ENCODE measurements around the gene ATAT1. TPM values are rescaled to one million over a fixed set of nuclear protein-coding genes. Genes with fewer than 3 reads are reported as not detected.

Gene ATAT1
- total and polyA plus RNA-seq, 9 of the 15 experiments (the other 6 are each of a cell fraction or from before 2014, with no cell fraction given) = 0.65 to 5.8 (median 1.6) TPM

DNA sequence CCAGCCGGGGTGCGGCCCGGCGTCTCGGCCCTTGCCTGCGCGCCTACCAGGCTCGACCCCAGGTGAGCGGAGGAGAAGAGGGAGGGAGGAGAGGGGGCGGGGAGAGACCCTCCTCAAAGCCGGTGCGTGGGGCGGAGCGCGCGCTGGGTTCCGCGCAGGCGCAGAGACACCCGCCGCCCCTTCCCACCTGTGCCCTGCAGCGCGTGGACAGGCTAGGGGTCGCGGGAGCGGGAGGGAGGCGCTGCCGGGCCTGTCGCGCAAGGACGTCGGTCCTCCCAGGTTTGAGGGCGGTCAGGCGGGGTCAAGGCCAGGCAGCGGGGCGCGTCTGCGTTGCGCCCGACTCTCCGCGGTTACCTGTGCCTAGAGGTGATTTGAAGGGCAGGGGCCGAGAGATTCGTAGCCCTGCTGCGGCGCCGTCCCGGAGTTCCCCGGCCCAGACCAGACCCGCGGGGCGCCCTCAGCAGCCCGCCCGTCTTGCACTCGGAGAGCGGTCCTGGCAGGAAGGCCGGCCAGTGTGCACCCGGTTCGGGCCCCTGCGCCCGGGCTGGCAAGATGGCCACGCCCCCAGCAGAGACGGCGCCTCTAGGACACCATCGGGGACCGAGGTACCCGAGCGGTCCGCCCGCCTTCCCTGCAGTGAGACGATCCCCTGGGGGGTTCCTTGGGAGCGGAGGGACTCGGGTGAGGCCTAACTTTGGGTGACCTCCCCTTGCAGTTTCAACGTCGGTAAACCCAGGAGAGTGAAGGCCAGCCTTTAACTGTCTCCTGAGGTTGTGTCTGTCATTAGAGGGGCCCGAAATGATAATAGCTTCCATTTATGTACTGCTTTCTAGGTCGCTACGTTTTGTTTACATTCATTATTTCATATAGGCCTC, 20.8 kb downstream of the ATAT1 start (continued):
- TF ChIP-seq ZBED1 (IDR thresholded peaks at IDR 0.05) (no peak), ZNF174 (CRISPR knock-in tag; IDR thresholded peaks at IDR 0.05) (no peak), EZH2 (IDR thresholded peaks at IDR 0.05; ENCODE audit: borderline replicate concordance, low read depth, low read length) (no peak), HINFP (tag; conservative IDR thresholded peaks at IDR 0.05; ENCODE audit: low read depth) (no peak), ZNF785 (CRISPR knock-in tag; IDR thresholded peaks at IDR 0.05) (no peak), LARP7 (IDR thresholded peaks at IDR 0.05) (no peak), PML (IDR thresholded peaks at IDR 0.05; ENCODE audit: low read length) (0 out of 2 replicates have a peak, but pooled peaks have one; percentile 24), HCFC1 (IDR thresholded peaks at IDR 0.05; ENCODE audit: low read depth, low read length) (peak; percentile 41; the same call in 1 of the 2 replicates), UBTF (IDR thresholded peaks at IDR 0.05; ENCODE audit: borderline replicate concordance in 1 of 2, low read depth in 2 of 2, low read length in 2 of 2) (peak; percentile 86 to 91; a peak in 2 of 4 replicates), ZNF239 (CRISPR knock-in tag; IDR thresholded peaks at IDR 0.05) (no peak), HOXB6 (CRISPR knock-in tag; IDR thresholded peaks at IDR 0.05; ENCODE audit: borderline replicate concordance) (no peak), ETV1 (tag; conservative IDR thresholded peaks at IDR 0.05; ENCODE audit: low read depth) (peak; percentile 12; the same call in 1 of the 2 replicates), RBM34 (IDR thresholded peaks at IDR 0.05; ENCODE audit: borderline replicate concordance, insufficient read depth, low read length) (peak; percentile 53; the same call in 1 of the 2 replicates), ZBTB43 (CRISPR knock-in tag; IDR thresholded peaks at IDR 0.05) (0 out of 2 replicates have a peak, but pooled peaks have one; percentile 32), ZNF449 (CRISPR knock-in tag; IDR thresholded peaks at IDR 0.05) (no peak), ZBTB8A (IDR thresholded peaks at IDR 0.05; ENCODE audit: partially characterized antibody) (no peak), ZNF589 (CRISPR knock-in tag; IDR thresholded peaks at IDR 0.05; ENCODE audit: low read depth) (no peak), ELF1 (tag; IDR thresholded peaks at IDR 0.05) (no peak)
- TF ChIP-seq, protein P1, sequence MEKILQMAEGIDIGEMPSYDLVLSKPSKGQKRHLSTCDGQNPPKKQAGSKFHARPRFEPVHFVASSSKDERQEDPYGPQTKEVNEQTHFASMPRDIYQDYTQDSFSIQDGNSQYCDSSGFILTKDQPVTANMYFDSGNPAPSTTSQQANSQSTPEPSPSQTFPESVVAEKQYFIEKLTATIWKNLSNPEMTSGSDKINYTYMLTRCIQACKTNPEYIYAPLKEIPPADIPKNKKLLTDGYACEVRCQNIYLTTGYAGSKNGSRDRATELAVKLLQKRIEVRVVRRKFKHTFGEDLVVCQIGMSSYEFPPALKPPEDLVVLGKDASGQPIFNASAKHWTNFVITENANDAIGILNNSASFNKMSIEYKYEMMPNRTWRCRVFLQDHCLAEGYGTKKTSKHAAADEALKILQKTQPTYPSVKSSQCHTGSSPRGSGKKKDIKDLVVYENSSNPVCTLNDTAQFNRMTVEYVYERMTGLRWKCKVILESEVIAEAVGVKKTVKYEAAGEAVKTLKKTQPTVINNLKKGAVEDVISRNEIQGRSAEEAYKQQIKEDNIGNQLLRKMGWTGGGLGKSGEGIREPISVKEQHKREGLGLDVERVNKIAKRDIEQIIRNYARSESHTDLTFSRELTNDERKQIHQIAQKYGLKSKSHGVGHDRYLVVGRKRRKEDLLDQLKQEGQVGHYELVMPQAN (IDR thresholded peaks at IDR 0.05; ENCODE audit: borderline replicate concordance) = peak; percentile 75; the same call in 1 of the 2 replicates

All from K562 (cell line).